Adrenal gland (tissue), 5 donors: ENCODE data around the gene XPOT.

Source experiments
- POLR2A ChIP-seq, 2 donors: fragments of 450-650 bp; IDR thresholded peaks; one replicate each; pipeline ENCODE4 v1.6.1; 2017; ENCODE audit warnings: antibody characterized with exemption in 2 of 2, mild to moderate bottlenecking in 2 of 2, moderate library complexity in 1 of 2
- TF ChIP-seq, protein P1 (sequence below), 6 experiments: fragments of 450-650 bp in 4 of 6; fragments of 200-600 bp in 2 of 6; sonication (generic) in 1 of 6; IDR thresholded peaks; 1 replicate in 5 of 6; 2 replicates in 1 of 6; pipeline versions ENCODE4 v1.5.1 to v1.8.0; 2016 to 2021; ENCODE audit warnings: antibody characterized with exemption in 6 of 6, mild to moderate bottlenecking in 2 of 6, moderate library complexity in 1 of 6
- donor health status: DM: no; HTN: no; CAD: no.

DNA sequence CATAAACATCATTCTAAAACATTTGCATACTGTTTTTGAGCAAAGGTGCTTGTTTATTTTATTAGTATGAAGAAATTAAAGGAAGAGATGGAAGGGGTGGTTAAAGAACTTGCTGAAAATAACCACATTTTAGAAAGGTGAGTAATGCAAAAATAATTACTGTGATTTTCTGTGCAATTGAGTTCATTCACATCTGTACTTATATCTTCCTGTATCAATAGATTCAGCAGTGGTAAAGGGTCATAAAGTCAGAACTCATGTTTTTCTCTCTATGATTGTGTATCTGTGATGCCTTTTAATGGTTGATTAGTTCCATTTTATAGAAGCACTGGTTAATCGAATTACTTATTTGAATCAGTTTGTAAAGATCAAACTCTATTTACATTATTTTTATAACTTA lies 93.7 kb downstream of the XPOT start:
- no peak for TF ChIP-seq POLR2A (IDR thresholded peaks at IDR 0.05)
- TF ChIP-seq, protein P1, sequence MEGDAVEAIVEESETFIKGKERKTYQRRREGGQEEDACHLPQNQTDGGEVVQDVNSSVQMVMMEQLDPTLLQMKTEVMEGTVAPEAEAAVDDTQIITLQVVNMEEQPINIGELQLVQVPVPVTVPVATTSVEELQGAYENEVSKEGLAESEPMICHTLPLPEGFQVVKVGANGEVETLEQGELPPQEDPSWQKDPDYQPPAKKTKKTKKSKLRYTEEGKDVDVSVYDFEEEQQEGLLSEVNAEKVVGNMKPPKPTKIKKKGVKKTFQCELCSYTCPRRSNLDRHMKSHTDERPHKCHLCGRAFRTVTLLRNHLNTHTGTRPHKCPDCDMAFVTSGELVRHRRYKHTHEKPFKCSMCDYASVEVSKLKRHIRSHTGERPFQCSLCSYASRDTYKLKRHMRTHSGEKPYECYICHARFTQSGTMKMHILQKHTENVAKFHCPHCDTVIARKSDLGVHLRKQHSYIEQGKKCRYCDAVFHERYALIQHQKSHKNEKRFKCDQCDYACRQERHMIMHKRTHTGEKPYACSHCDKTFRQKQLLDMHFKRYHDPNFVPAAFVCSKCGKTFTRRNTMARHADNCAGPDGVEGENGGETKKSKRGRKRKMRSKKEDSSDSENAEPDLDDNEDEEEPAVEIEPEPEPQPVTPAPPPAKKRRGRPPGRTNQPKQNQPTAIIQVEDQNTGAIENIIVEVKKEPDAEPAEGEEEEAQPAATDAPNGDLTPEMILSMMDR (IDR thresholded peaks at IDR 0.05) = no peak
